Mesenchymal stem cell (in vitro differentiated cells and primary cell): ENCODE measurements around the gene CLDN1.

Experiments
- DNase-seq: peaks from one replicate; pipeline ENCODE4 v3.0.0-alpha.2; 2013
- H2AFZ ChIP-seq: one replicate; pipeline ENCODE4 v1.6.1; 2013; ENCODE audit warnings: low read depth, mild to moderate bottlenecking, control low read depth, inconsistent platforms, low read length, moderate library complexity
- H2AK5ac ChIP-seq: 2 replicates; pipeline ENCODE4 v1.6.1; 2013; ENCODE audit warnings: low read length, moderate library complexity, mild to moderate bottlenecking, inconsistent platforms; ENCODE audit not compliant: severe bottlenecking
- H2BK120ac ChIP-seq: one replicate; pipeline ENCODE4 v1.6.1; 2013; ENCODE audit warnings: low read depth, mild to moderate bottlenecking, inconsistent platforms, low read length, moderate library complexity
- H2BK12ac ChIP-seq, 2 experiments: one replicate each; pipeline ENCODE4 v1.6.1; 2013; ENCODE audit warnings: inconsistent platforms in 2 of 2, low read length in 2 of 2, mild to moderate bottlenecking in 2 of 2, moderate library complexity in 2 of 2, control low read depth in 1 of 2
- H2BK15ac ChIP-seq: one replicate; pipeline ENCODE4 v1.6.1; 2013; ENCODE audit warnings: mild to moderate bottlenecking, low read depth, inconsistent platforms; ENCODE audit not compliant: poor library complexity, severe bottlenecking
- H2BK5ac ChIP-seq: 2 replicates; pipeline ENCODE4 v1.6.1; 2013; ENCODE audit warnings: low read depth, mild to moderate bottlenecking, low read length, control low read depth, inconsistent platforms; ENCODE audit not compliant: poor library complexity, severe bottlenecking
- H3K14ac ChIP-seq, 2 experiments: one replicate each; pipeline ENCODE4 v1.6.1; 2013; ENCODE audit warnings: inconsistent platforms in 2 of 2, low read length in 2 of 2, control low read depth in 1 of 2, mild to moderate bottlenecking in 1 of 2, moderate library complexity in 1 of 2
- H3K18ac ChIP-seq, 2 experiments: one replicate each; pipeline ENCODE4 v1.6.1; 2013; ENCODE audit warnings: inconsistent platforms in 2 of 2, low read length in 2 of 2, control low read depth in 1 of 2, low read depth in 1 of 2, mild to moderate bottlenecking in 1 of 2
- H3K23ac ChIP-seq, 2 experiments: one replicate each; pipeline ENCODE4 v1.6.1; 2013; ENCODE audit warnings: inconsistent platforms in 2 of 2, low read length in 2 of 2, mild to moderate bottlenecking in 2 of 2, moderate library complexity in 2 of 2, control low read depth in 1 of 2
- H3K27ac ChIP-seq: 2 replicates; pipeline ENCODE4 v1.5.1; 2013; ENCODE audit warnings: mild to moderate bottlenecking, moderate library complexity, low read length, control low read depth, inconsistent platforms; ENCODE audit not compliant: poor library complexity, severe bottlenecking
- H3K27me3 ChIP-seq, 2 experiments: 2 replicates each; pipeline versions ENCODE4 v1.6.1 to v1.7.0; 2013; ENCODE audit warnings: low read length in 2 of 2, mild to moderate bottlenecking in 2 of 2, moderate library complexity in 2 of 2, control low read depth in 1 of 2, inconsistent platforms in 1 of 2; ENCODE audit not compliant: control insufficient read depth in 1 of 2, insufficient read depth in 1 of 2
- H3K36me3 ChIP-seq, 2 experiments: 2 replicates each; pipeline versions ENCODE4 v1.6.1 to v1.7.0; 2013; ENCODE audit warnings: low read length in 2 of 2, control low read depth in 1 of 2, inconsistent platforms in 1 of 2, low read depth in 1 of 2, mild to moderate bottlenecking in 1 of 2; ENCODE audit not compliant: insufficient read depth in 2 of 2, control insufficient read depth in 1 of 2
- H3K4ac ChIP-seq, 2 experiments: one replicate each; pipeline ENCODE4 v1.6.1; 2013; ENCODE audit warnings: inconsistent platforms in 2 of 2, low read length in 2 of 2, mild to moderate bottlenecking in 2 of 2, moderate library complexity in 2 of 2, control low read depth in 1 of 2, low read depth in 1 of 2
- H3K4me1 ChIP-seq: 2 replicates; pipeline ENCODE4 v1.6.1; 2013; ENCODE audit warnings: low read depth, low read length, control low read depth; ENCODE audit not compliant: control insufficient read depth, insufficient read depth
- H3K4me2 ChIP-seq: 2 replicates; pipeline ENCODE4 v1.6.1; 2013; ENCODE audit warnings: low read length, mild to moderate bottlenecking, inconsistent platforms; ENCODE audit not compliant: poor library complexity, severe bottlenecking
- H3K4me3 ChIP-seq, 2 experiments: 2 replicates each; pipeline versions ENCODE4 v1.5.1 to v1.7.0; 2013; ENCODE audit warnings: low read length in 2 of 2, mild to moderate bottlenecking in 2 of 2, control low read depth in 1 of 2, low read depth in 1 of 2; ENCODE audit not compliant: insufficient read depth in 1 of 2
- H3K79me1 ChIP-seq: replicated peaks from 2 replicates; pipeline ENCODE4 v1.6.1; 2013; ENCODE audit warnings: mild to moderate bottlenecking, control low read depth, low read length, inconsistent platforms; ENCODE audit not compliant: poor library complexity, severe bottlenecking
- H3K9ac ChIP-seq: 2 replicates; pipeline ENCODE4 v1.7.0; 2013; ENCODE audit warnings: mild to moderate bottlenecking, low read length, moderate library complexity
- H3K9me3 ChIP-seq: 2 replicates; pipeline ENCODE4 v1.7.0; 2013; ENCODE audit warnings: mild to moderate bottlenecking, low read length; ENCODE audit not compliant: control insufficient read depth
- H4K8ac ChIP-seq: one replicate; pipeline ENCODE4 v1.6.1; 2013; ENCODE audit warnings: inconsistent platforms, mild to moderate bottlenecking, low read length, moderate library complexity
- H4K91ac ChIP-seq: one replicate; pipeline ENCODE4 v1.6.1; 2013; ENCODE audit warnings: mild to moderate bottlenecking, low read length, inconsistent platforms
- WGBS: methylation state at CpG from one replicate; pipeline ENCODE4 v1.1.7; 2013; ENCODE audit warnings: mixed read lengths; 5-methylcytosine and 5-hydroxymethylcytosine counted together

The CLDN1 gene

DNA sequence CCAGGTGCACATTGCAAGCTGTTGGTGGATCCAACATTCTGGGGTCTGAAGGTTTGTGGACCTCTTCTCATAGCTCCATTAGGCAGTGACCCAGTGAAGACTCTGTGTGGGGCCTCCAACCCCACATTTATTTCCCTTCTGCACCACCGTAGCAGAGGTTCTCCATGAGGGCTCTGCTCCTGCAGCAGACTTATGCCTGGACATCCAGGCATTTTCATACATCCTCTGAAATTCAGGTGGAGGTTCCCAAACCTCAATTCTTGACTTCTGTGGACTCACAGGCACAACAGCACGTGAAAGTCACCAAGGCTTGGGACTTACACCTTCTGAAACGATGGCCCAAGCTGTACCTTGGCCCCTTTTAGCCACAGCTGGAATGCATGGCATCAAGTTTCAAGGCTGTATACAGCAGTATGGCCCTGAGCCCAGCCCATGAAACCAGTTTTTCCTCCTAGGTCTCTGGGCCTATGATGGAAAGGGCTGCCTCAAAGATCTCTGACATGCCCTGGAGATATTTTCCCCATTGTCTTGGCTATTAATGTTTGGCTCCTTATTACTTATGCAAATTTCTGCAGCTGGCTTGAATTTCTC lies 30.2 kb downstream of the CLDN1 start:
- no peak overlapping the region for H3K27ac ChIP-seq
- no peak overlapping the region for H2BK5ac ChIP-seq
- no peak for DNase-seq
- H3K14ac ChIP-seq = no peak overlapping the region
- H3K4me2 ChIP-seq = no peak overlapping the region
- no peak overlapping the region for H3K4ac ChIP-seq
- H2AFZ ChIP-seq = no peak overlapping the region
- no peaks in the 10 kb centered on the region for H3K36me3 ChIP-seq
- H3K9ac ChIP-seq = no peak overlapping the region
- no peak overlapping the region for H2BK12ac ChIP-seq
- H4K91ac ChIP-seq = no peak overlapping the region
- no peaks in the 10 kb centered on the region for H3K4me1 ChIP-seq
- H3K23ac ChIP-seq = no peak overlapping the region
- no peak overlapping the region for H4K8ac ChIP-seq
- 75% methylated on average over 3 of the region's 3 CpGs for WGBS
- no peak overlapping the region for H2BK120ac ChIP-seq
- peaks cover 2% of the 10 kb centered on the region for H3K9me3 ChIP-seq
- H3K4me3 ChIP-seq = no peak overlapping the region
- H3K27me3 ChIP-seq = no peaks in the 10 kb centered on the region
- H2BK15ac ChIP-seq = no peak overlapping the region
- no peak overlapping the region for H2AK5ac ChIP-seq
- no peaks in the 10 kb centered on the region for H3K79me1 ChIP-seq
- no peak overlapping the region for H3K18ac ChIP-seq

- Histone ChIP-seq H3K4me3 (no peak overlapping the region), H3K4ac (no peak overlapping the region), H3K4me1 (no peaks in the 10 kb centered on the region), H3K18ac (no peak overlapping the region), H3K9ac (no peak overlapping the region), H3K9me3 (peaks cover 2% of the 10 kb centered on the region), H2BK120ac (no peak overlapping the region), H3K36me3 (no peaks in the 10 kb centered on the region), H3K27me3 (no peaks in the 10 kb centered on the region), H2BK15ac (no peak overlapping the region), H2BK12ac (no peak overlapping the region), H2BK5ac (no peak overlapping the region), H3K27ac (no peak overlapping the region), H2AFZ (no peak overlapping the region), H4K91ac (no peak overlapping the region), H3K23ac (no peak overlapping the region), H4K8ac (no peak overlapping the region), H2AK5ac (no peak overlapping the region), H3K79me1 (no peaks in the 10 kb centered on the region), H3K14ac (no peak overlapping the region), H3K4me2 (no peak overlapping the region)
- no peak for DNase-seq
- WGBS = 71% methylated on average over 2 of the region's 2 CpGs
Observed at GRCh38 chr3:190289989-190290388, 32.3 kb downstream of the CLDN1 start.

DNA sequence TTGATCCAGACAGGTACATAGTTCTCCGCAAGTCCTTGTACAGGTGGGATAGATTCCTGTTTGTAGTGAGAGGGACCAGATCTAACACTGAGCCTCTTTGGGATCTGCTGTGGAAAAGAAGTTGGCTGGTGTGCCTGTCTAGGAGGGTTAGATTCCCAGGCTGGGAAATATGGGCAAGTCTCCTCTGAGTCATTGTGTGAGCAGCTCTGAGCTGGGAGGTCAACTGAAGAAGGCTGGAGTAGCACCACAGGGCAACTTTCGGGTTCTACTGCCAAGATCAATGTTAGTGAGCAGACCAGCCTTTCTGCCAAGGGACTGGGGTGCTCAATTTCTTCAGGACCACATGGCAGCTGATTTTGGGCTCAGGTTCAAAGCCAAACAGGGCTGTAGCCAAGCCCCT lies 33.4 kb downstream of the CLDN1 start:
- Histone ChIP-seq H2BK15ac (no peak overlapping the region), H3K27ac (no peak overlapping the region), H2BK12ac (no peak overlapping the region), H3K4me3 (no peak overlapping the region), H3K79me1 (no peaks in the 10 kb centered on the region), H2BK120ac (no peak overlapping the region), H3K36me3 (no peaks in the 10 kb centered on the region), H4K8ac (no peak overlapping the region), H3K9me3 (peaks cover 7% of the 10 kb centered on the region), H3K4me1 (no peaks in the 10 kb centered on the region), H2BK5ac (no peak overlapping the region), H3K4ac (no peak overlapping the region), H3K23ac (no peak overlapping the region), H4K91ac (no peak overlapping the region), H3K4me2 (no peak overlapping the region), H3K14ac (no peak overlapping the region), H3K18ac (no peak overlapping the region), H3K9ac (no peak overlapping the region), H3K27me3 (no peaks in the 10 kb centered on the region), H2AK5ac (no peak overlapping the region), H2AFZ (no peak overlapping the region)
- 96% methylated on average over 2 of the region's 2 CpGs for WGBS
- DNase-seq = no peak

- Histone ChIP-seq H3K4me1 (peaks cover 1% of the 10 kb centered on the region), H3K27me3 (no peaks in the 10 kb centered on the region), H2BK12ac (no peak overlapping the region), H3K23ac (no peak overlapping the region), H3K4me3 (no peak overlapping the region), H3K79me1 (no peaks in the 10 kb centered on the region), H3K9me3 (peaks cover 5% of the 10 kb centered on the region), H2BK120ac (no peak overlapping the region), H3K4ac (no peak overlapping the region), H4K91ac (no peak overlapping the region), H2AFZ (no peak overlapping the region), H3K9ac (no peak overlapping the region), H2BK5ac (no peak overlapping the region), H3K18ac (no peak overlapping the region), H2BK15ac (no peak overlapping the region), H3K4me2 (no peak overlapping the region), H3K27ac (no peak overlapping the region), H3K14ac (no peak overlapping the region), H4K8ac (no peak overlapping the region), H2AK5ac (no peak overlapping the region), H3K36me3 (no peaks in the 10 kb centered on the region)
- no CpG with 5 or more reads among the region's 1 CpG for WGBS
- DNase-seq = no peak
Observed at GRCh38 chr3:190286014-190286413, 36.2 kb downstream of the CLDN1 start.
